Pancreas (tissue), 10 donors: ENCODE measurements around the gene KIF5C. TPM values are rescaled to one million over a fixed set of nuclear protein-coding genes. Genes with fewer than 3 reads are reported as not detected.

Source experiments
- ATAC-seq, 4 donors: fragments of 200-7000 bp; cut with Tn5 transposase; one replicate each; pipeline versions ENCODE4 v1.8.0 to v1.9.1; 2020; ENCODE audit warnings: mild to moderate bottlenecking in 4 of 4, moderate library complexity in 4 of 4
- DNase-seq, 6 donors: peaks; one replicate each; pipeline ENCODE4 v3.0.0-alpha.2; 2020
- FAIRE-seq: peaks from 2 replicates; lab custom pipeline; 2012; peaks lifted over from hg19 to GRCh38; lab: Jason Lieb, UNC
- H3K27ac ChIP-seq, 4 donors: fragments of 200-600 bp; sonication (generic); 1 replicate in 3 of 4; 2 replicates in 1 of 4; pipeline versions ENCODE4 v1.5.0 to v1.8.0; 2020
- H3K27me3 ChIP-seq, 4 donors: fragments of 200-600 bp; one replicate each; pipeline ENCODE4 v1.8.0; 2021
- H3K36me3 ChIP-seq, 3 donors: fragments of 200-600 bp; sonication (generic) in 1 of 3; one replicate each; pipeline versions ENCODE4 v1.5.0 to v1.8.0; 2020 to 2021
- H3K4me1 ChIP-seq, 3 donors: fragments of 200-600 bp; one replicate each; pipeline ENCODE4 v1.8.0; 2021
- H3K4me3 ChIP-seq, 4 donors: fragments of 200-600 bp; sonication (generic) in 2 of 4; one replicate each; pipeline versions ENCODE4 v1.5.0 to v1.8.0; 2020 to 2021
- H3K9me3 ChIP-seq, 4 donors: fragments of 200-600 bp; one replicate each; pipeline ENCODE4 v1.8.0; 2021
- WGBS, 2 donors: extraction: QIAGEN DNeasy Blood & Tissue Kit; methylation state at CpG; one replicate each; pipeline ENCODE4 v1.1.7; 2013; 5-methylcytosine and 5-hydroxymethylcytosine counted together
- intact Hi-C, 3 donors: fragments of 100-400 bp; cut with DNase I; formaldehyde crosslinking; loops; one replicate each; pipeline versions ENCODE4 v1.11.1 to v1.14.2; 2022
- polyA plus RNA-seq, 2 donors: library from polyadenylated mRNA; stranded (reverse); fragments of 200-250 nt; gene quantifications; one replicate each; pipeline ENCODE4 v1.2.3, GENCODE V29; 2013
- total RNA-seq, 6 donors: library from RNA; stranded (reverse); fragmentation: NEBNext Ultra II Directional in 4 of 6; extraction: Animal tissue kit (Norgen Biotek cat#: 25700) in 4 of 6; gene quantifications; one replicate each; pipeline versions ENCODE4 v1.2.1 to v1.2.4, GENCODE V29; 2021 to 2023
- TF ChIP-seq, protein P1 (sequence below), 4 donors: fragments of 200-600 bp; sonication (generic) in 3 of 4; IDR thresholded peaks; one replicate each; pipeline versions ENCODE4 v1.5.0 to v1.8.0; 2021; ENCODE audit warnings: antibody characterized with exemption in 4 of 4
- donor health status: healthy with polysubstance abuse.
- donor health status: DM: no; HTN: no; CAD: no; lungs with moderate emphysema.
- donor health status: DM: no; HTN: no; CAD: no.
- donor health status: control.
- donor health status: control.
- donor health status: Bipolar disorder and iron deficiency.
- donor health status: DM: yes; HTN: yes; CAD: no.
- donor health status: DM: no; HTN: no; CAD: no.
- donor health status: DM: no; HTN: no; CAD: no.
- donor health status: DM: yes; HTN: yes; CAD: no.

The KIF5C gene
- total RNA-seq (1 to 10 TPM in 4 of 6 donors, under 1 TPM in 2; 0.88 to 5.7 (median 2.8) TPM), polyA plus RNA-seq (10 to 100 TPM in 1 of 2 donors, 1 to 10 TPM in 1; 2.0 to 10.2 TPM)

GRCh38 chr2:148874868-148875341, at the start of gene KIF5C:
Gene KIF5C (plus strand): TSS chr2:148875227. CDS start chr2:148875618, 391 bp downstream.
- no peak within 1 kb of the TSS for H3K27ac ChIP-seq
- H3K4me1 ChIP-seq, result peaks cover 7 to 14% (median 12%) of the 10 kb centered on the region in 3 donors
- DNase-seq (peak; percentile 74 to 94 (median 84)), FAIRE-seq (no peak), ATAC-seq (peak; percentile 88 to 95 (median 91))
- peaks cover 0 to 9% (median 0%) of the 10 kb centered on the region in 4 donors for H3K27me3 ChIP-seq
- TF ChIP-seq, protein P1, sequence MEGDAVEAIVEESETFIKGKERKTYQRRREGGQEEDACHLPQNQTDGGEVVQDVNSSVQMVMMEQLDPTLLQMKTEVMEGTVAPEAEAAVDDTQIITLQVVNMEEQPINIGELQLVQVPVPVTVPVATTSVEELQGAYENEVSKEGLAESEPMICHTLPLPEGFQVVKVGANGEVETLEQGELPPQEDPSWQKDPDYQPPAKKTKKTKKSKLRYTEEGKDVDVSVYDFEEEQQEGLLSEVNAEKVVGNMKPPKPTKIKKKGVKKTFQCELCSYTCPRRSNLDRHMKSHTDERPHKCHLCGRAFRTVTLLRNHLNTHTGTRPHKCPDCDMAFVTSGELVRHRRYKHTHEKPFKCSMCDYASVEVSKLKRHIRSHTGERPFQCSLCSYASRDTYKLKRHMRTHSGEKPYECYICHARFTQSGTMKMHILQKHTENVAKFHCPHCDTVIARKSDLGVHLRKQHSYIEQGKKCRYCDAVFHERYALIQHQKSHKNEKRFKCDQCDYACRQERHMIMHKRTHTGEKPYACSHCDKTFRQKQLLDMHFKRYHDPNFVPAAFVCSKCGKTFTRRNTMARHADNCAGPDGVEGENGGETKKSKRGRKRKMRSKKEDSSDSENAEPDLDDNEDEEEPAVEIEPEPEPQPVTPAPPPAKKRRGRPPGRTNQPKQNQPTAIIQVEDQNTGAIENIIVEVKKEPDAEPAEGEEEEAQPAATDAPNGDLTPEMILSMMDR (IDR thresholded peaks at IDR 0.05), result no peak
- 1 to 2% methylated on average over 22 to 39 of the region's 39 CpGs for WGBS, 2 donors
- H3K36me3 ChIP-seq, result no peaks in the 10 kb centered on the region
- H3K4me3 ChIP-seq, result peak within 1 kb of the TSS; percentile 3 to 58 (median 28)
- intact Hi-C loops, result no loop called here
- H3K9me3 ChIP-seq, result no peaks in the 10 kb centered on the region

GRCh38 chr2:148826791-148827190, 48.2 kb upstream of the KIF5C start:
- TF ChIP-seq, protein P1 (IDR thresholded peaks at IDR 0.05), result no peak
- no peak for ATAC-seq
- FAIRE-seq, result no peak
- Histone ChIP-seq H3K4me3 (no peak overlapping the region), H3K27ac (no peak overlapping the region), H3K9me3 (no peaks in the 10 kb centered on the region), H3K36me3 (no peaks in the 10 kb centered on the region), H3K4me1 (no peaks in the 10 kb centered on the region), H3K27me3 (no peaks in the 10 kb centered on the region)
- DNase-seq, result no peak
- intact Hi-C loops, result no loop called here

GRCh38 chr2:148828941-148829340, 46.1 kb upstream of the KIF5C start:
- intact Hi-C loops, result no loop called here
- no peaks in the 10 kb centered on the region for H3K27me3 ChIP-seq
- FAIRE-seq, result no peak
- H3K36me3 ChIP-seq, result no peaks in the 10 kb centered on the region
- H3K9me3 ChIP-seq, result no peaks in the 10 kb centered on the region
- no peak overlapping the region for H3K4me3 ChIP-seq
- H3K27ac ChIP-seq, result no peak overlapping the region
- H3K4me1 ChIP-seq, result no peaks in the 10 kb centered on the region
- 53 to 65% methylated on average over 2 of the region's 2 CpGs for WGBS, 2 donors
- no peak for ATAC-seq
- no peak for DNase-seq
- TF ChIP-seq, protein P1 (IDR thresholded peaks at IDR 0.05), result no peak

- no peaks in the 10 kb centered on the region for H3K36me3 ChIP-seq
- WGBS, 2 donors, result 79 to 81% methylated on average over 3 of the region's 3 CpGs
- intact Hi-C loops, result no loop called here
- no peaks in the 10 kb centered on the region for H3K9me3 ChIP-seq
- DNase-seq, result no peak
- ATAC-seq, result no peak
- no peak overlapping the region for H3K4me3 ChIP-seq
- H3K4me1 ChIP-seq, result no peaks in the 10 kb centered on the region
- H3K27me3 ChIP-seq, result no peaks in the 10 kb centered on the region
- no peak overlapping the region for H3K27ac ChIP-seq
- TF ChIP-seq, protein P1 (IDR thresholded peaks at IDR 0.05), result no peak
- no peak for FAIRE-seq
Observed at GRCh38 chr2:148829618-148830017, 45.4 kb upstream of the KIF5C start.

- 72 to 83% methylated on average over 7 of the region's 7 CpGs for WGBS, 2 donors
- intact Hi-C loops, result no loop called here
- H3K36me3 ChIP-seq, result no peaks in the 10 kb centered on the region
- no peak overlapping the region for H3K4me3 ChIP-seq
- FAIRE-seq, result no peak
- no peak for ATAC-seq
- no peak overlapping the region for H3K27ac ChIP-seq
- H3K27me3 ChIP-seq, result no peaks in the 10 kb centered on the region
- TF ChIP-seq, protein P1 (IDR thresholded peaks at IDR 0.05), result no peak
- no peak for DNase-seq
- no peaks in the 10 kb centered on the region for H3K4me1 ChIP-seq
- H3K9me3 ChIP-seq, result no peaks in the 10 kb centered on the region
Observed at GRCh38 chr2:148832637-148833036, 42.4 kb upstream of the KIF5C start.
